ENCODE measurements around the gene FAM124B. TPM values are rescaled to one million over a fixed set of nuclear protein-coding genes. Genes with fewer than 3 reads are reported as not detected.

Gene FAM124B
- total and polyA plus RNA-seq, 5 donors from 2014 or later = 1.6 to 5.2 (median 3.2) TPM

DNA sequence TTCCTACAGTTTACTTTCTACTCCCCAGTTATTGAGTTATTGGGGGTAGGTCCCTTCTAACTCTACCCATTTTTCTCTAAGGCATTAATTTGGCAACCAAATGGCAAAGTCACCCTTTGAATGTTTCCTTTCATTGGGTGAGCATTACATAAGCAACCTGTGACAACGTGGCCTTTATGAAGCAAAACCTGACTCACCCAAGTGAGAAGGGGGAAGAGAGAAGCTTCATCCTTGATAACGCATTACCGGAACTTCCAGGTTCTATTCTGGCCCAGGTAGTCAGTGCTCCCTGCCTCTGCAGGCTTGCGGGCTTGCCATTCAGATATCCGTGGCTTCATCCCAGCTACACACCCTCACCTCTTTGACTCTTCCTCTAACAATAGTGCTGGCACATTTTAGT, 39.1 kb upstream of the FAM124B start:
- Histone ChIP-seq H3K36me3 (ENCODE audit: control insufficient read depth, insufficient read depth, low read length) (no peaks in the 10 kb centered on the region), H3K9me3 (ENCODE audit: control insufficient read depth in 2 of 2, low read length in 2 of 2) (no peaks in the 10 kb centered on the region), H3K27me3 (ENCODE audit: control insufficient read depth, insufficient read depth, low read length) (peaks cover 14% of the 10 kb centered on the region), H3K27ac (ENCODE audit: insufficient read depth, low read length, poor library complexity, severe bottlenecking) (no peak overlapping the region), H3K4me1 (ENCODE audit: control insufficient read depth, insufficient read depth, low read length, poor library complexity, severe bottlenecking) (peaks cover 11% of the 10 kb centered on the region), H3K4me3 (ENCODE audit: low read depth, low read length) (no peak overlapping the region)
- peaks cover 4 to 15% (median 8%) of the 10 kb centered on the region in 4 donors for H3K4me1 Mint-ChIP-seq
- H3K4me3 Mint-ChIP-seq = peak overlapping the region in 1 of 4 donors; percentile 52
- H3K36me3 Mint-ChIP-seq = no peaks in the 10 kb centered on the region
- H3K9me3 Mint-ChIP-seq = peaks cover 0 to 3% (median 0%) of the 10 kb centered on the region in 7 donors
- ATAC-seq (ENCODE audit: low read depth in 2 of 2) (no peak), DNase-seq (no peak)
- H3K27me3 Mint-ChIP-seq = peaks cover 51% of the 10 kb centered on the region
- H3K27ac Mint-ChIP-seq = peak overlapping the region in 1 of 3 donors; percentile 8

DNA sequence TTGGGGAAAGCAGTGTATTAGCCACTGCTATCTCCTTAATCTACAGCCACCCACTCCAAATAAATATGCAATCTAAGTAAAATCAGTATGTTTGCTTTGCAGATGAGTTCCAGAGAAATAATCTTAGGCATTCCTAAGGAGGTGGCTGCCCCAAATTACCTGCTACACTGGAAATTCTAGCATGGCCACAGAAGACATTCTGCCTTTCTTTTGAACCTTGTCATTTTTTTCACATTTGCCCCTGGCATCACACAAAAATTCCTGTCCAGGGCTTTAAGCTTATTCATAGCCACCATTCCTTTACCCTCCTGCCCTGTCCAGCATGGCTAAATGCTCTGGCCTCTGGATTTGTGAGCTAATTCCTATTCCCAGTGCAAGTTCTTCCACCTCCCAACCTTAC, 36.8 kb upstream of the FAM124B start:
- Mint-ChIP-seq H3K27me3 (peaks cover 45% of the 10 kb centered on the region), H3K4me1 (peaks cover 1 to 15% (median 5%) of the 10 kb centered on the region in 4 donors), H3K27ac (no peak overlapping the region), H3K36me3 (no peaks in the 10 kb centered on the region), H3K4me3 (no peak overlapping the region), H3K9me3 (peaks cover 0 to 4% (median 0%) of the 10 kb centered on the region in 7 donors)
- ATAC-seq (ENCODE audit: low read depth in 2 of 2) (no peak), DNase-seq (no peak)
- no peak overlapping the region for H3K4me3 ChIP-seq (ENCODE audit: low read depth, low read length)
- peaks cover 11% of the 10 kb centered on the region for H3K27me3 ChIP-seq (ENCODE audit: control insufficient read depth, insufficient read depth, low read length)
- H3K36me3 ChIP-seq (ENCODE audit: control insufficient read depth, insufficient read depth, low read length) = no peaks in the 10 kb centered on the region
- peaks cover 11% of the 10 kb centered on the region for H3K4me1 ChIP-seq (ENCODE audit: control insufficient read depth, insufficient read depth, low read length, poor library complexity, severe bottlenecking)
- H3K9me3 ChIP-seq (ENCODE audit: control insufficient read depth in 2 of 2, low read length in 2 of 2) = no peaks in the 10 kb centered on the region
- no peak overlapping the region for H3K27ac ChIP-seq (ENCODE audit: insufficient read depth, low read length, poor library complexity, severe bottlenecking)

DNA sequence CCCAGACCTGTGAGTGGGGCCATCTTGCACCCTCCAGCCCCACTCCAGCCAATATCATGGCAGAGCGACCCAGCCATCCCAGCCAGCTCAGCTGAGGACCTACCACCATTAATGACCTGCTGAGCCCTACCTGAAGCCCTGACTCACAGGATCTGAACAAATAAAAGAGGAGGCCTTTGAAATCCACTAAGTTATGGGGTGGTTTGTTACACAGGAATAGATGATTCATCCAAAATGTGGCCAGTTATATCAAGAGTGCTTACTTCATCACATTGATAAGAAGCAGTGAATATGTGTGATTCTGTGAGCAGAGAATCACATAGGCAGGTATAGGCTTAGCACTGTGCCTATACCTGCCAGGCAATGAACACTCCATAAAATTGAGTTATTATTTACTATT, 34.7 kb upstream of the FAM124B start:
- Mint-ChIP-seq H3K4me1 (peaks cover 0 to 5% (median 2%) of the 10 kb centered on the region in 4 donors), H3K4me3 (no peak overlapping the region), H3K36me3 (no peaks in the 10 kb centered on the region), H3K27me3 (peaks cover 30% of the 10 kb centered on the region), H3K27ac (no peak overlapping the region), H3K9me3 (peaks cover 0 to 4% (median 0%) of the 10 kb centered on the region in 7 donors)
- DNase-seq (no peak), ATAC-seq (ENCODE audit: low read depth in 2 of 2) (no peak)
- Histone ChIP-seq H3K36me3 (ENCODE audit: control insufficient read depth, insufficient read depth, low read length) (no peaks in the 10 kb centered on the region), H3K4me1 (ENCODE audit: control insufficient read depth, insufficient read depth, low read length, poor library complexity, severe bottlenecking) (no peaks in the 10 kb centered on the region), H3K27ac (ENCODE audit: insufficient read depth, low read length, poor library complexity, severe bottlenecking) (no peak overlapping the region), H3K4me3 (ENCODE audit: low read depth, low read length) (no peak overlapping the region), H3K27me3 (ENCODE audit: control insufficient read depth, insufficient read depth, low read length) (peaks cover 11% of the 10 kb centered on the region), H3K9me3 (ENCODE audit: control insufficient read depth in 2 of 2, low read length in 2 of 2) (no peaks in the 10 kb centered on the region)

DNA sequence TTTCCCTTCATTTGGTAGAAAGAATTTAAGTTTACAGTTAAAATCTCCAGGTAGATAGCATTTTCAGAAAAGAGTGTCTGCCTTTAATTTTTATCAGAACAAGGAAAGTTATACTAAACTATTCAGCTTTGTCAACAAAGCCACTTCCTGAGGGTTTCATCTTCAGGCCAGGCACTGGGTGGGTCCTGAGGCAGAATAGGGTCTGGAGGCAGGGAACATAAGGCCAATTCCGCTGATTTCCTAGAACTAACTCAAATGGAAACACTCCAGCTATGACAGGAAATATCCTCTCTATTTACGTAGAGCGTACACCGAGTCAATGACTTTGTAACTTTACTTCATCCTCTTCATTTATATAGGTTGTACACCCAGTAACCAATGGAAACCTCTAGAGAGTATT, 32.7 kb upstream of the FAM124B start:
- ATAC-seq (ENCODE audit: low read depth in 2 of 2) (no peak), DNase-seq (no peak)
- no peaks in the 10 kb centered on the region for H3K36me3 Mint-ChIP-seq
- peaks cover 15% of the 10 kb centered on the region for H3K27me3 Mint-ChIP-seq
- no peak overlapping the region for H3K4me3 Mint-ChIP-seq
- H3K4me1 Mint-ChIP-seq = peaks cover 0 to 5% (median 0%) of the 10 kb centered on the region in 4 donors
- Histone ChIP-seq H3K4me1 (ENCODE audit: control insufficient read depth, insufficient read depth, low read length, poor library complexity, severe bottlenecking) (no peaks in the 10 kb centered on the region), H3K9me3 (ENCODE audit: control insufficient read depth in 2 of 2, low read length in 2 of 2) (no peaks in the 10 kb centered on the region), H3K4me3 (ENCODE audit: low read depth, low read length) (no peak overlapping the region), H3K36me3 (ENCODE audit: control insufficient read depth, insufficient read depth, low read length) (no peaks in the 10 kb centered on the region), H3K27me3 (ENCODE audit: control insufficient read depth, insufficient read depth, low read length) (peaks cover 3% of the 10 kb centered on the region), H3K27ac (ENCODE audit: insufficient read depth, low read length, poor library complexity, severe bottlenecking) (no peak overlapping the region)
- H3K9me3 Mint-ChIP-seq = peaks cover 0 to 5% (median 0%) of the 10 kb centered on the region in 7 donors
- H3K27ac Mint-ChIP-seq = no peak overlapping the region

DNA sequence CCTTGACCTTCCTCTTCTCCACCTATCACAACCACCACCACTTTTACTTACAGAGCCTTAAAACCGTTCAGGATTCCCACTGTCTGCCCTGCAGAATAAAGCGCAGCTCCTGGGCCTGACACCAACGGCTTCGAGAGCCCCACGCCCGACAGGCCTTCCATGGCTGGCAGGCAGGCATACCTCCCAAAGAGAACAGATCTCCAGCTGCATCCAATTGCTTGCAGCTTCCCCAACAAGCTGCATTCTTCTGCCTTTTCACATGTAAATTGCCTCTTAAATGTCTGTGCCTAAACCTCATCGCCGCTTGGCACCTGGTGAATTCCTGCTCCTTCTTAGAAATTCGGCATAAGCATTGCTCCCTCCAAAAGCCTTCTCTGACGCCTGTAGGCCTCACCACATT, 31.5 kb upstream of the FAM124B start:
- Mint-ChIP-seq H3K4me1 (peaks cover 0 to 5% (median 0%) of the 10 kb centered on the region in 4 donors), H3K27me3 (peaks cover 7% of the 10 kb centered on the region), H3K27ac (peak overlapping the region in 1 of 3 donors; percentile 15), H3K36me3 (no peaks in the 10 kb centered on the region), H3K4me3 (no peak overlapping the region), H3K9me3 (peaks cover 0 to 5% (median 0%) of the 10 kb centered on the region in 7 donors)
- DNase-seq (no peak), ATAC-seq (ENCODE audit: low read depth in 2 of 2) (no peak)
- no peaks in the 10 kb centered on the region for H3K4me1 ChIP-seq (ENCODE audit: control insufficient read depth, insufficient read depth, low read length, poor library complexity, severe bottlenecking)
- H3K27ac ChIP-seq (ENCODE audit: insufficient read depth, low read length, poor library complexity, severe bottlenecking) = no peak overlapping the region
- H3K36me3 ChIP-seq (ENCODE audit: control insufficient read depth, insufficient read depth, low read length) = no peaks in the 10 kb centered on the region
- no peak overlapping the region for H3K4me3 ChIP-seq (ENCODE audit: low read depth, low read length)
- H3K9me3 ChIP-seq (ENCODE audit: control insufficient read depth in 2 of 2, low read length in 2 of 2) = no peaks in the 10 kb centered on the region
- H3K27me3 ChIP-seq (ENCODE audit: control insufficient read depth, insufficient read depth, low read length) = peaks cover 3% of the 10 kb centered on the region

DNA sequence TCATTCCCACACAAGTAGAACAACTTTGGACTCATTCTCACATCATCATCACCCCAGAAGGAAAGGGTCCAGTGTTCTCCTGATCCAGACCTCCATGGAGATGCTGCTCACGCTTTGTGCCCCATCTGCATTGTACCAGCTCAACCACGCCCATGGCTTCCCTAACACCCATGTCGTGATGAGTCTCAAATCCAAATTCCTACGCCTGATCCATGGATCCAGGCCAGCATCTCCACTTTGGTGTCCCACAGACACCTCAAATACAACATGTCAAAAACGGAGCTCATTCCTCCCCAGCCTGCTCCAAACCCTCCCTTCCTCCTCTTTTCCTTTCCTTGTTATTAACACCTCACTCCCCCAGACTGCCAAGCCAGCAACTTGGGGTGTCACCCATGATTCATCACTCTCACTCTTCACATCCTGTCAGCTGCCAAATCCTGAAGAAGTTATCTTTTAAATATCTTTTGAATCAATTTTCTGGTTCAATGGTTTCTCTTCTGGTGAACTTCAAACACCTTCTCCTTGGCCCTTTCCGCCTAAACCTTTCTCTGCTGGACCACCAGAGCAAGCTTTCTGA, 30.2 kb upstream of the FAM124B start:
- Histone ChIP-seq H3K9me3 (ENCODE audit: control insufficient read depth in 2 of 2, low read length in 2 of 2) (no peaks in the 10 kb centered on the region), H3K4me1 (ENCODE audit: control insufficient read depth, insufficient read depth, low read length, poor library complexity, severe bottlenecking) (no peaks in the 10 kb centered on the region), H3K27ac (ENCODE audit: insufficient read depth, low read length, poor library complexity, severe bottlenecking) (no peak overlapping the region), H3K27me3 (ENCODE audit: control insufficient read depth, insufficient read depth, low read length) (no peaks in the 10 kb centered on the region), H3K36me3 (ENCODE audit: control insufficient read depth, insufficient read depth, low read length) (no peaks in the 10 kb centered on the region), H3K4me3 (ENCODE audit: low read depth, low read length) (no peak overlapping the region)
- Mint-ChIP-seq H3K4me1 (peaks cover 0 to 4% (median 0%) of the 10 kb centered on the region in 4 donors), H3K36me3 (no peaks in the 10 kb centered on the region), H3K4me3 (no peak overlapping the region), H3K27me3 (peaks cover 7% of the 10 kb centered on the region), H3K27ac (no peak overlapping the region), H3K9me3 (peaks cover 0 to 5% (median 0%) of the 10 kb centered on the region in 7 donors)
- DNase-seq (no peak), ATAC-seq (ENCODE audit: low read depth in 2 of 2) (no peak)

DNA sequence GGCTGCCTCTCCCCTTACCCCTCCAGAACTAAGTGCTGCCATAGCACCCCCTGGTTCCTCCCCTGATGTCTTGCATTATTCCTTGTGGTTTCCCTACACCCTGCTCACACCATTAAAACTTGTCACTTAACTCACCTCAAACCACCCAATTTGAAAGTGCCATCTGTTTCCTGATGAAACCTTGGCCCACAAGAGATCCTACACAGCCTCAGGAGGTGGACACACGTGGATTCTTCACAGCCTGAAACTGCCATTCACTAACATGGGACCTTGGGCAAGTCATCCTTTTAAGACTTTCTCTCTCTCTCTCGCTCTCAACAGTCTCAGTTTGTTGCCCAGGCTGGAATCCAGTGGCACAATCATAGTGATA, 27.5 kb upstream of the FAM124B start:
- H3K27me3 ChIP-seq (ENCODE audit: control insufficient read depth, insufficient read depth, low read length) = no peaks in the 10 kb centered on the region
- Mint-ChIP-seq H3K27me3 (peaks cover 13% of the 10 kb centered on the region), H3K9me3 (peaks cover 0 to 8% (median 2%) of the 10 kb centered on the region in 7 donors), H3K27ac (no peak overlapping the region), H3K4me3 (no peak overlapping the region), H3K36me3 (no peaks in the 10 kb centered on the region), H3K4me1 (peaks cover 0 to 4% (median 0%) of the 10 kb centered on the region in 4 donors)
- DNase-seq = no peak
- no peak overlapping the region for H3K27ac ChIP-seq (ENCODE audit: insufficient read depth, low read length, poor library complexity, severe bottlenecking)
- H3K9me3 ChIP-seq (ENCODE audit: control insufficient read depth in 2 of 2, low read length in 2 of 2) = no peaks in the 10 kb centered on the region
- H3K4me3 ChIP-seq (ENCODE audit: low read depth, low read length) = no peak overlapping the region
- H3K36me3 ChIP-seq (ENCODE audit: control insufficient read depth, insufficient read depth, low read length) = no peaks in the 10 kb centered on the region
- H3K4me1 ChIP-seq (ENCODE audit: control insufficient read depth, insufficient read depth, low read length, poor library complexity, severe bottlenecking) = no peaks in the 10 kb centered on the region
- no peak for ATAC-seq (ENCODE audit: low read depth in 2 of 2)

DNA sequence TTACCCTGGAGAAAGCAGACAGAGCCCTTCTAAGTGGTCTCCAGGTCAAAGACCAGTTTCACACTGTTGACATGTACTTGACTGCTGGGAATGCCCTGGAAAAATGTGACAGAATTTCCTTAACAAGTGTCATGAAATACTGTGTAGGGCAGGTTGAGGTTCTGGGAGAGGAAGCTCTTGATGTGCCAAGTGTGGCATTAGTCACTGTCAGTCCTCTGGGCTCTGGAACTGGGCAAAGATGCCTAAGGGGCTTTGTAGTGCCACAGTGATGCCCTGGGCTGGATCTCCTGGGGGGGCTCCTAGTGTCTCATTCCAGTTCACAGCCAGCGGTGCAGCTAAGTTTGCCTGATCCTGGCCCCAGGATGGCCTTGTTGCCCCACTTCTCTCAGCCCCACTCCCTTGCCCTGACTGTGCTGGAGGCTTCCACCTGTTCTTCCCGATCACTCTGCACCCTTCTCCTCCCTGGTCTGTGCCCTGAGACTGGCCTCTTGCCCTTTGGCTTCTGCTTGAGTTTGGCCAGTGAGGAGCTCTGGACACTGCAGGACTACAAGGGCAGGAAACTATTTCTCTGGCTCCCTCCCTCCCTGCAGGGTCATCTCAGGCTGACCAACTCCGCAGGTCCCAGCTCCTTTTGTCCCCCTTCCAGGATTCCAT, 27.0 kb upstream of the FAM124B start:
- DNase-seq (no peak), ATAC-seq (ENCODE audit: low read depth in 2 of 2) (no peak)
- Histone ChIP-seq H3K4me1 (ENCODE audit: control insufficient read depth, insufficient read depth, low read length, poor library complexity, severe bottlenecking) (no peaks in the 10 kb centered on the region), H3K27me3 (ENCODE audit: control insufficient read depth, insufficient read depth, low read length) (no peaks in the 10 kb centered on the region), H3K36me3 (ENCODE audit: control insufficient read depth, insufficient read depth, low read length) (no peaks in the 10 kb centered on the region), H3K9me3 (ENCODE audit: control insufficient read depth in 2 of 2, low read length in 2 of 2) (no peaks in the 10 kb centered on the region), H3K4me3 (ENCODE audit: low read depth, low read length) (no peak overlapping the region), H3K27ac (ENCODE audit: insufficient read depth, low read length, poor library complexity, severe bottlenecking) (no peak overlapping the region)
- Mint-ChIP-seq H3K36me3 (no peaks in the 10 kb centered on the region), H3K4me3 (no peak overlapping the region), H3K9me3 (peaks cover 0 to 8% (median 2%) of the 10 kb centered on the region in 7 donors), H3K27ac (no peak overlapping the region), H3K27me3 (peaks cover 18% of the 10 kb centered on the region), H3K4me1 (peaks cover 0 to 4% (median 0%) of the 10 kb centered on the region in 4 donors)

All from CD4-positive, CD25-positive, alpha-beta regulatory T cell (primary cell).